SK-N-SH (cell line): ENCODE data around the gene DENND6B. TPM values are rescaled to one million over a fixed set of nuclear protein-coding genes. Genes with fewer than 3 reads are reported as not detected.

Experiments
- CTCF ChIA-PET: fragments of 300-600, 350-600 bp; formaldehyde crosslinking; extraction: SDS; loops from one replicate; lab custom pipeline; 2021; lab: Yijun Ruan, JAX
- POLR2A ChIA-PET: fragments of 350-600 bp; sonication (Branson Sonifier 250); formaldehyde crosslinking; extraction: SDS; loops from one replicate; lab custom pipeline; 2020; ENCODE audit warnings: antibody characterized with exemption, inconsistent platforms; lab: Yijun Ruan, JAX
- DNase-seq: peaks from one replicate; pipeline ENCODE4 v3.0.0; 2012
- H2AFZ ChIP-seq: fragments of 200-600 bp; sonication (generic); 2 replicates; pipeline ENCODE4 v1.8.1; 2016; ENCODE audit warnings: antibody characterized with exemption, mild to moderate bottlenecking, low read depth
- H3F3A ChIP-seq: fragments of 200-600 bp; sonication (generic); replicated peaks from 2 replicates; pipeline ENCODE3; 2016; ENCODE audit warnings: antibody characterized with exemption, mild to moderate bottlenecking; ENCODE audit not compliant: insufficient read depth
- H3K27ac ChIP-seq, 2 experiments: fragments of 200-500 bp in 1 of 2; fragments of 200-600 bp in 1 of 2; sonication (Bioruptor generic) in 1 of 2; sonication (generic), shearing (Covaris generic) in 1 of 2; 2 replicates each; pipeline versions ENCODE4 v1.5.1 to v1.6.1; 2014 to 2016; ENCODE audit warnings: low read depth in 2 of 2, inconsistent platforms in 1 of 2, low read length in 1 of 2, mild to moderate bottlenecking in 1 of 2, mixed read lengths in 1 of 2
- H3K27me3 ChIP-seq: fragments of 200-600 bp; sonication (generic), shearing (Covaris generic); 2 replicates; pipeline ENCODE4 v1.6.1; 2016; ENCODE audit warnings: mixed run types; ENCODE audit not compliant: insufficient read depth
- H3K36me3 ChIP-seq, 2 experiments: fragments of 200-500 bp in 1 of 2; fragments of 200-600 bp in 1 of 2; sonication (Bioruptor generic) in 1 of 2; sonication (generic) in 1 of 2; replicated peaks in 1 of 2; 2 replicates each; pipeline versions ENCODE3 to v1.5.1; 2014 to 2016; ENCODE audit warnings: low read length in 1 of 2, mild to moderate bottlenecking in 1 of 2; ENCODE audit not compliant: insufficient read depth in 2 of 2, control insufficient read depth in 1 of 2
- H3K4me1 ChIP-seq, 2 experiments: fragments of 200-500 bp in 1 of 2; fragments of 200-600 bp in 1 of 2; sonication (Bioruptor generic) in 1 of 2; sonication (generic), shearing (Covaris generic) in 1 of 2; 2 replicates each; pipeline versions ENCODE4 v1.5.1 to v1.6.1; 2014 to 2016; ENCODE audit warnings: low read depth in 1 of 2, low read length in 1 of 2, mixed run types in 1 of 2; ENCODE audit not compliant: insufficient read depth in 2 of 2, control insufficient read depth in 1 of 2
- H3K4me2 ChIP-seq: fragments of 200-600 bp; sonication (generic), shearing (Covaris generic); 2 replicates; pipeline ENCODE4 v1.6.1; 2017; ENCODE audit warnings: mixed run types
- H3K4me3 ChIP-seq, 2 experiments: fragments of 200-500 bp in 1 of 2; fragments of 200-600 bp in 1 of 2; sonication (Bioruptor generic) in 1 of 2; sonication (generic), shearing (Covaris generic) in 1 of 2; 2 replicates each; pipeline versions ENCODE4 v1.5.1 to v1.8.1; 2014 to 2016; ENCODE audit warnings: low read depth in 2 of 2, inconsistent platforms in 1 of 2, low read length in 1 of 2, mild to moderate bottlenecking in 1 of 2, mixed read lengths in 1 of 2, moderate library complexity in 1 of 2
- H3K79me2 ChIP-seq: fragments of 200-600 bp; sonication (generic); 2 replicates; pipeline ENCODE4 v1.8.1; 2017; ENCODE audit warnings: mild to moderate bottlenecking; ENCODE audit not compliant: insufficient read depth
- H3K9ac ChIP-seq: fragments of 200-600 bp; sonication (generic); 2 replicates; pipeline ENCODE4 v1.6.1; 2017; ENCODE audit warnings: mixed run types
- H3K9me2 ChIP-seq: fragments of 200-600 bp; sonication (generic); 2 replicates; pipeline ENCODE4 v1.6.1; 2017; ENCODE audit warnings: mixed run types
- H3K9me3 ChIP-seq: fragments of 200-600 bp; sonication (generic); 2 replicates; pipeline ENCODE4 v1.6.1; 2017; ENCODE audit warnings: mixed run types, mild to moderate bottlenecking, moderate library complexity
- H4K20me1 ChIP-seq: fragments of 200-600 bp; sonication (generic); 2 replicates; pipeline ENCODE4 v1.6.1; 2017; ENCODE audit warnings: mild to moderate bottlenecking, mixed run types; ENCODE audit not compliant: insufficient read depth
- CTCF ChIP-seq: fragments of 200-600 bp; sonication (generic); IDR thresholded peaks from 2 replicates; pipeline ENCODE4 v1.6.1; 2017; ENCODE audit warnings: antibody characterized with exemption, mild to moderate bottlenecking, moderate library complexity
- ELF1 ChIP-seq: IDR thresholded peaks from 2 replicates; pipeline ENCODE4 v1.4.0; 2012
- GABPA ChIP-seq: IDR thresholded peaks from 2 replicates; pipeline ENCODE4 v1.4.0; 2012; ENCODE audit warnings: low read depth, mild to moderate bottlenecking
- GATA2 ChIP-seq: sonication (generic); formaldehyde crosslinking; IDR thresholded peaks from 2 replicates; pipeline ENCODE4 v1.5.0; 2020; ENCODE audit warnings: mild to moderate bottlenecking, missing genetic modification reagents
- MAX ChIP-seq: IDR thresholded peaks from 2 replicates; pipeline ENCODE4 v1.4.0; 2012; ENCODE audit warnings: low read depth
- MEF2A ChIP-seq: IDR thresholded peaks from 2 replicates; pipeline ENCODE4 v1.4.0; 2012; ENCODE audit warnings: low read depth, borderline replicate concordance
- MXI1 ChIP-seq: IDR thresholded peaks from 2 replicates; pipeline ENCODE4 v1.6.1; 2012; ENCODE audit warnings: mild to moderate bottlenecking, low read depth, low read length, improper control_type of control experiment
- PBX3 ChIP-seq: IDR thresholded peaks from 2 replicates; pipeline ENCODE4; 2012
- RAD21 ChIP-seq: IDR thresholded peaks from 2 replicates; pipeline ENCODE4 v1.6.1; 2012; ENCODE audit warnings: mild to moderate bottlenecking, low read length
- RCOR1 ChIP-seq: fragments of 150-350 bp; IDR thresholded peaks from 2 replicates; pipeline ENCODE4 v1.6.1; 2017; ENCODE audit warnings: antibody characterized with exemption, low read length
- RFX5 ChIP-seq: IDR thresholded peaks from 2 replicates; pipeline ENCODE4 v1.6.1; 2012; ENCODE audit warnings: mild to moderate bottlenecking, improper control_type of control experiment, low read length
- RXRA ChIP-seq: IDR thresholded peaks from 2 replicates; pipeline ENCODE4 v1.4.0; 2012; ENCODE audit warnings: low read depth, mild to moderate bottlenecking, borderline replicate concordance
- TAF1 ChIP-seq: IDR thresholded peaks from 2 replicates; pipeline ENCODE4 v1.6.1; 2012; ENCODE audit warnings: low read depth, mild to moderate bottlenecking, low read length, moderate library complexity, borderline replicate concordance
- TCF12 ChIP-seq: IDR thresholded peaks from 2 replicates; pipeline ENCODE4 v1.4.0; 2012
- TEAD4 ChIP-seq: IDR thresholded peaks from 2 replicates; pipeline ENCODE4 v1.4.0; 2012; ENCODE audit warnings: mild to moderate bottlenecking, borderline replicate concordance; ENCODE audit not compliant: insufficient read depth
- WGBS: methylation state at CpG from one replicate; pipeline ENCODE4 v1.1.6; 2017; ENCODE audit warnings: low lambda C conversion rate; 5-methylcytosine and 5-hydroxymethylcytosine counted together
- polyA plus RNA-seq, 3 experiments: library from polyadenylated mRNA; depleted of rRNA; stranded (reverse); fragments of >200 nt; gene quantifications; 2 replicates each; pipeline ENCODE4 v1.2.3, GENCODE V29; 2012
- TF ChIP-seq, protein P1 (sequence below): IDR thresholded peaks from 2 replicates; pipeline ENCODE4 v1.6.1; 2012; ENCODE audit warnings: mild to moderate bottlenecking, low read depth, low read length, moderate library complexity

DENND6B gene
- polyA plus RNA-seq, 1 of the 3 experiments (the other 2 are of a cell fraction), result 5.6 TPM

- TF ChIP-seq TAF1 (no peak), ELF1 (no peak), TCF12 (no peak), MAX (no peak), TEAD4 (no peak), CTCF (no peak), MXI1 (no peak), RFX5 (no peak), RAD21 (no peak), GATA2 (no peak), PBX3 (no peak), GABPA (no peak), RCOR1 (no peak), RXRA (no peak), MEF2A (no peak)
- TF ChIP-seq, protein P1, sequence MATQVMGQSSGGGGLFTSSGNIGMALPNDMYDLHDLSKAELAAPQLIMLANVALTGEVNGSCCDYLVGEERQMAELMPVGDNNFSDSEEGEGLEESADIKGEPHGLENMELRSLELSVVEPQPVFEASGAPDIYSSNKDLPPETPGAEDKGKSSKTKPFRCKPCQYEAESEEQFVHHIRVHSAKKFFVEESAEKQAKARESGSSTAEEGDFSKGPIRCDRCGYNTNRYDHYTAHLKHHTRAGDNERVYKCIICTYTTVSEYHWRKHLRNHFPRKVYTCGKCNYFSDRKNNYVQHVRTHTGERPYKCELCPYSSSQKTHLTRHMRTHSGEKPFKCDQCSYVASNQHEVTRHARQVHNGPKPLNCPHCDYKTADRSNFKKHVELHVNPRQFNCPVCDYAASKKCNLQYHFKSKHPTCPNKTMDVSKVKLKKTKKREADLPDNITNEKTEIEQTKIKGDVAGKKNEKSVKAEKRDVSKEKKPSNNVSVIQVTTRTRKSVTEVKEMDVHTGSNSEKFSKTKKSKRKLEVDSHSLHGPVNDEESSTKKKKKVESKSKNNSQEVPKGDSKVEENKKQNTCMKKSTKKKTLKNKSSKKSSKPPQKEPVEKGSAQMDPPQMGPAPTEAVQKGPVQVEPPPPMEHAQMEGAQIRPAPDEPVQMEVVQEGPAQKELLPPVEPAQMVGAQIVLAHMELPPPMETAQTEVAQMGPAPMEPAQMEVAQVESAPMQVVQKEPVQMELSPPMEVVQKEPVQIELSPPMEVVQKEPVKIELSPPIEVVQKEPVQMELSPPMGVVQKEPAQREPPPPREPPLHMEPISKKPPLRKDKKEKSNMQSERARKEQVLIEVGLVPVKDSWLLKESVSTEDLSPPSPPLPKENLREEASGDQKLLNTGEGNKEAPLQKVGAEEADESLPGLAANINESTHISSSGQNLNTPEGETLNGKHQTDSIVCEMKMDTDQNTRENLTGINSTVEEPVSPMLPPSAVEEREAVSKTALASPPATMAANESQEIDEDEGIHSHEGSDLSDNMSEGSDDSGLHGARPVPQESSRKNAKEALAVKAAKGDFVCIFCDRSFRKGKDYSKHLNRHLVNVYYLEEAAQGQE, result no peak
- Histone ChIP-seq H3K9ac (no peak overlapping the region), H3K79me2 (no peaks in the 10 kb centered on the region), H3K4me2 (no peak overlapping the region), H3K27ac (no peak overlapping the region), H4K20me1 (no peaks in the 10 kb centered on the region), H3K27me3 (no peaks in the 10 kb centered on the region), H3K4me3 (no peak overlapping the region), H3F3A (no peaks in the 10 kb centered on the region), H3K9me2 (no peaks in the 10 kb centered on the region), H2AFZ (no peak overlapping the region), H3K36me3 (no peaks in the 10 kb centered on the region), H3K4me1 (no peaks in the 10 kb centered on the region; a peak in 1 of 4 replicates), H3K9me3 (no peaks in the 10 kb centered on the region)
- DNase-seq, result peak; percentile 16
- ChIA-PET POLR2A (no interaction called here), CTCF (interaction anchor here (0.8 to 2.7 kb wide), 2 partner anchors 12 to 28 kb away, joined by 3 to 11 read pairs; no protein-coding TSS in a partner anchor)
- 58% methylated on average over 11 of the region's 14 CpGs for WGBS
These were observed 12.7 kb downstream of the DENND6B start for GRCh38 chr22:50314081-50314454.
